ENCODE measurements around the gene RXFP4.

RXFP4 gene

DNA sequence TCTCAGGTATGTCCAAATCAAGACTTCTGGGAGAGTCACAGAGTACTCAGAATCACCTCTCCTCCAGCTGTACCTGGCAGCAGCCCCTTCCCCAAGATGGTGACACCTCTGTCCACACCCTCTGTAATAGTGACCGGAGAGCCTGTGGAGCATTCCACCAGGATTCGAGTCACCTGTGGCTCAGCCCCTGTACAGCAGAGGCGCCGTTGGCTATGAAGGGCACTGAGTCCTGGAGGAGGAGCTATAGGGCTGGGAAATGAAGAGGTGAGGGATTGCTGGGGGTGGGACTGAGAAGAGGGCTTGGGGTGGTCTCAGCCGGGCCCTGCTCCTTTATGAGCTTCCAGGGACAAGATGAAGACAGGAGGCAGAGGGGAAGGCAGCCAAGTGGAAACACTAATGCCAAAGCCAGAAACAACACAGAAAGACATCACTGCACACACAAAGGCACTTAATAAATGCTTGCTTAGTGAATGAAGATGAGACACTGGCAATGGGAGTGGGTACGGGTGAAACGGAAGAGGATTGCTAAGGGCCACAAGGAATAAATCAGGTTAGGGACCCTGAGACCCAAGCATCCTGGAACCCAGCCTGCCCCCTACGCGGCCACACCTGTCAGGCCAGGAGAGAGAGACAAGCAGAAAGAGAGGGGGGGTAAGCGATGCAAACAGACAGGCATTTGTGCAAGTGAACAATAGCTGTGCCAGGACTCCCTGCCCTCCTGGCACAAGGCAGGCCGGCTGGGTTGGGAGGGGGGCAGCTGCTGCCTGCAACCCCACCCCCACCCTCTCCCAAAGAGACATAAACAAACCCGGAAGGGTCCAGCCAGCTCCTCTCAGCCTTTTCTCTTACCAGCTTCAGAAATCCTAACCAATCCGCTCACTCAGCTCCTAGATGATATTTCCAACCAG lies 33.0 kb downstream of the RXFP4 start:
- Histone ChIP-seq H3K27me3 (replicated peaks in 2 of 5; ENCODE audit: control insufficient read depth in 4 of 5, insufficient read depth in 5 of 5, low read length in 4 of 5) (no peaks in the 10 kb centered on the region), H3K9me3 (ENCODE audit: control extremely low read depth in 1 of 5, control insufficient read depth in 4 of 5, insufficient read depth in 2 of 5, low read depth in 1 of 5, low read length in 4 of 5) (no peaks in the 10 kb centered on the region), H3K4me3 (ENCODE audit: control insufficient read depth in 1 of 7, extremely low read depth in 1 of 7, insufficient read depth in 4 of 7, low read depth in 2 of 7, low read length in 6 of 7) (peak overlapping the region; percentile 79 to 99 (median 92)), H3K27ac (ENCODE audit: insufficient read depth in 1 of 2, low read depth in 1 of 2, low read length in 2 of 2, poor library complexity in 1 of 2, severe bottlenecking in 2 of 2) (peak overlapping the region; percentile 87 to 95), H3K4me1 (ENCODE audit: control extremely low read depth in 1 of 4, control insufficient read depth in 4 of 4, insufficient read depth in 4 of 4, low read length in 3 of 4) (peaks cover 41 to 87% (median 84%) of the 10 kb centered on the region in 4 experiments), H3K36me3 (ENCODE audit: control insufficient read depth in 4 of 4, insufficient read depth in 4 of 4, low read length in 3 of 4) (peaks cover 0 to 33% (median 11%) of the 10 kb centered on the region in 4 experiments)
- ChIA-PET CTCF (interaction anchor here (1.0 to 12.5 kb wide), 8 partner anchors 8 to 37 kb away, joined by 3 to 208 read pairs (median 6); no protein-coding TSS in a partner anchor), POLR2A (interaction anchor here (0.7 to 4.9 kb wide), 3 partner anchors 6 to 13 kb away, joined by 3 to 60 read pairs (median 3); no protein-coding TSS in a partner anchor)
- WGBS (ENCODE audit: insufficient coverage) = 39% methylated on average over 10 of the region's 13 CpGs
- no peak for DNase-seq

DNA sequence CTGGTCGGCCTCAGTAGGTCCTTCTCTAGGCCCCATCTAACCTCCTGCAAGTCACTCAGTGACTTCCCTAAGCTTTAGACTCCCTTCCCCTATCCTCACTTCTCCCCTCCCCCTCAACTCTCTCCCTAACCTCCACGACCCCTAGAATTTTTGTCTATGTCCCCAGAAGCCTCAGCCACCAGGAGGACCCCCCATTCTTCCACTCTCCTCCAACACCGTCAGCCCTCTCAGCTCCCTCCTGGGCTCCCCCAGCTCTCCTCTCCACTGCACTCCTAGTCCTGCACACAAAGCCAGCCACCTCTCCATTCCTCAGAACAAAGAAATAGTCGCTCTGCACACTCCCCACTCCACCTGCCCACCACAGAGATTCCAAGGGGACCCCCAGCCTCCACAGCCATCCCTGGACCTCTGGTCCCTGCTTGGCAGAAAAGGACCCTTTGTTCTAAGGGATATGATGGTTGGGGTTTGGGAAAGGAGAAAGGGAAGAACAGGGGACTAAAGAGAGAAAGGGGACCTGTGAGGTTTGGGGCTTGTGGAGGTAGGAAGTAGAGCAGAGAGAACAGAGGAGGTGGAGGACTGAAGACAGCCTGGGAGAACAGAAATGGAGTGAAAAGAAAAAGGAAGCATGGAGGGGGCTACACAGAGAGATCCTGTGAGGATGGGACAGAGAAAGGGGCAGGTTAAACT lies 34.1 kb downstream of the RXFP4 start:
- CTCF ChIA-PET = interaction anchor here (0.9 to 12.5 kb wide), 10 partner anchors 9 to 38 kb away, joined by 3 to 208 read pairs (median 4); no protein-coding TSS in a partner anchor
- POLR2A ChIA-PET = interaction anchor here (0.7 to 4.9 kb wide), 5 partner anchors 8 to 41 kb away, joined by 3 to 60 read pairs (median 8); partner anchors contain the start of gene KHDC4
- 0% methylated on average over 4 of the region's 4 CpGs for WGBS (ENCODE audit: insufficient coverage)

DNA sequence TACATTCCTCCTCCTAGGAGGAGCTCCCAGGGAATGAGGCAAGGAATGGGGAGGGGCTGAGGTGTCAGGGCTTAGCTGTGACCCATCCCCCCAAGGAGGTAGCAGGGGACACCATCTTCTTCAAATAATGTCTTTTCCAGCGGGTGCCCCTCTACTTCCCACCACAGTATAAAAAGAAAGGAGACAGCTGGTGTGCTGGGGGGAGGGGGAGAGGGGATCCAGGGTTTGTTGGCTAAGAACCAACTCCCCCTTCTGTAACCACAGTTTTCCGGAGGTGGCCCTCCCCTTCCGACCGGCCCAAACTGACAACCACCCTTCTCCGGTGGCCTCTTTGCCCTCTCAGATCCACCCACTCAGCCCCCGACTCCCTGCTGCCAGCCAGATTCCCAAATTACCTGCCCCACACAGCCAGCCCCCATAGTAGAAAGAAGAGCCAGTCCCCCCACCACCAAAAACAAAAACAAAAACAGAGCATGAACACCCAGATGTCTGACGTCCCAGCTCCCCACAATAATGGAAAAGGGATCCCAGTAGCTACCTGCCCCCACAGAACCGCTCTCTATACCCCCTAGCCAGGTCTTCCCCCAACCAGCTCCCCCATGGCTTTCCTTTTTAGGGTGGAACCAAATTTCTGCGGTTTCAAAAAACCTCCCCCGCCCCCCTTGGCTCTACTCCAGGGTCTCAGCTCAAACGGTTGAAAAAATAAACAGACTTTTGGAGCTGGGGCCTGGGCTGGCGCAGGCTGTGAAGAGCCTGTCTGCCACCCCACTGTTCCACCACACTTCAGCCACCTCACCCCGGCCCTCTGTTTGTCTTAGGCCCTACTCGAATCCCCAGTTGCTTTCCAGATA lies 34.8 kb downstream of the RXFP4 start:
- DNase-seq = peak; percentile 86 to 96 (median 96)
- Histone ChIP-seq H3K4me1 (ENCODE audit: control extremely low read depth in 1 of 4, control insufficient read depth in 4 of 4, insufficient read depth in 4 of 4, low read length in 3 of 4) (peaks cover 46 to 87% (median 84%) of the 10 kb centered on the region in 4 experiments), H3K9me3 (ENCODE audit: control extremely low read depth in 1 of 5, control insufficient read depth in 4 of 5, insufficient read depth in 2 of 5, low read depth in 1 of 5, low read length in 4 of 5) (no peaks in the 10 kb centered on the region), H3K4me3 (ENCODE audit: control insufficient read depth in 1 of 7, extremely low read depth in 1 of 7, insufficient read depth in 4 of 7, low read depth in 2 of 7, low read length in 6 of 7) (peak overlapping the region; percentile 79 to 99 (median 92)), H3K27ac (ENCODE audit: insufficient read depth in 1 of 2, low read depth in 1 of 2, low read length in 2 of 2, poor library complexity in 1 of 2, severe bottlenecking in 2 of 2) (peak overlapping the region; percentile 87 to 95), H3K27me3 (replicated peaks in 2 of 5; ENCODE audit: control insufficient read depth in 4 of 5, insufficient read depth in 5 of 5, low read length in 4 of 5) (no peaks in the 10 kb centered on the region), H3K36me3 (ENCODE audit: control insufficient read depth in 4 of 4, insufficient read depth in 4 of 4, low read length in 3 of 4) (peaks cover 0 to 24% (median 5%) of the 10 kb centered on the region in 4 experiments)
- WGBS (ENCODE audit: insufficient coverage) = 0% methylated on average over 10 of the region's 14 CpGs
- CTCF ChIA-PET = interaction anchor here (0.6 to 12.5 kb wide), 12 partner anchors 8 to 512 kb away, joined by 3 to 208 read pairs (median 4); partner anchors contain the start of gene RXFP4
- POLR2A ChIA-PET = interaction anchor here (1.5 to 4.9 kb wide), 4 partner anchors 8 to 42 kb away, joined by 4 to 60 read pairs (median 8); partner anchors contain the start of gene KHDC4

More for the DNA sequence above, 34.1 kb downstream of the RXFP4 start:
- Histone ChIP-seq H3K27ac (ENCODE audit: insufficient read depth in 1 of 2, low read depth in 1 of 2, low read length in 2 of 2, poor library complexity in 1 of 2, severe bottlenecking in 2 of 2) (peak overlapping the region; percentile 87 to 95), H3K4me3 (ENCODE audit: control insufficient read depth in 1 of 7, extremely low read depth in 1 of 7, insufficient read depth in 4 of 7, low read depth in 2 of 7, low read length in 6 of 7) (peak overlapping the region; percentile 79 to 99 (median 92)), H3K9me3 (ENCODE audit: control extremely low read depth in 1 of 5, control insufficient read depth in 4 of 5, insufficient read depth in 2 of 5, low read depth in 1 of 5, low read length in 4 of 5) (no peaks in the 10 kb centered on the region), H3K4me1 (ENCODE audit: control extremely low read depth in 1 of 4, control insufficient read depth in 4 of 4, insufficient read depth in 4 of 4, low read length in 3 of 4) (peaks cover 40 to 87% (median 84%) of the 10 kb centered on the region in 4 experiments), H3K36me3 (ENCODE audit: control insufficient read depth in 4 of 4, insufficient read depth in 4 of 4, low read length in 3 of 4) (peaks cover 0 to 24% (median 5%) of the 10 kb centered on the region in 4 experiments), H3K27me3 (replicated peaks in 2 of 5; ENCODE audit: control insufficient read depth in 4 of 5, insufficient read depth in 5 of 5, low read length in 4 of 5) (no peaks in the 10 kb centered on the region)
- DNase-seq = no peak

DNA sequence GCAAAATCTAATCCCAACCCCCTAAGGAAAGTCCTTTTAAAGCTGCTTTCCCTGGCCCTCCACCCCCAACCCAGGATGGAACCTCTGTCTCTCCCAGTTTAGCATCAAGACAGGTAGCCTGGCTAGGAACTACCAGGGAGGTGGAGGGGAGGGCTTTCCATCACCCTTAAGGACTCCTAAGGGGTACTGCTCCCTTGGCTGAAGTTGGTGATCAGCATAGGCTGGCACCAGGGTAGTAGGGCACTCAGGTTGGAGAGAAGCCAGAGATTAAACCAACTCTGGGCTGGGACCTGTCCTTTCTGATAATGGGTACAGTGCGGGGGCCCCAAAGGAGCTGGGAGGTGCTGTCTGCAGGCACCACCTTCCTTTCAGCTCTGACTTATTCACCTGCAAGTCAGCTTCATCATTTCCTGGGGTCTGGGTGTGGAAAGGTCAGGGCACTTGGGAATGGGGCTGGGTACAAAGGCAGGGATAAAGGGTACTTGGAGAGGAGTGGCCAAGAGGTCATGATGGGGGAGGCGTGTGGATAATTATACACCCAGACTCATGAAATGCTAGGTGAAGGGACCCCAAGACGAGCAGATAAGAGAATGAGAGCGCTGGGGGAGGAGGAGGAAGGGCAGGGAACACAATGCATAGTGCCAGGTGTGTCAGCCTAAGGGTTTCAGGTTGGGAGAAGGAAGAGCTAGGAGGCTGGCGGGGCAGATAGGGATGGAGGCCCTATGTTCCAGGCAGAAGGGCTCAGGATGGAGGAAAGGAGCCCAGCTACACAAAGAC lies 35.7 kb downstream of the RXFP4 start:
- POLR2A ChIA-PET = interaction anchor here (0.9 to 4.9 kb wide), 6 partner anchors 9 to 43 kb away, joined by 3 to 60 read pairs (median 6); partner anchors contain the start of gene KHDC4

DNA sequence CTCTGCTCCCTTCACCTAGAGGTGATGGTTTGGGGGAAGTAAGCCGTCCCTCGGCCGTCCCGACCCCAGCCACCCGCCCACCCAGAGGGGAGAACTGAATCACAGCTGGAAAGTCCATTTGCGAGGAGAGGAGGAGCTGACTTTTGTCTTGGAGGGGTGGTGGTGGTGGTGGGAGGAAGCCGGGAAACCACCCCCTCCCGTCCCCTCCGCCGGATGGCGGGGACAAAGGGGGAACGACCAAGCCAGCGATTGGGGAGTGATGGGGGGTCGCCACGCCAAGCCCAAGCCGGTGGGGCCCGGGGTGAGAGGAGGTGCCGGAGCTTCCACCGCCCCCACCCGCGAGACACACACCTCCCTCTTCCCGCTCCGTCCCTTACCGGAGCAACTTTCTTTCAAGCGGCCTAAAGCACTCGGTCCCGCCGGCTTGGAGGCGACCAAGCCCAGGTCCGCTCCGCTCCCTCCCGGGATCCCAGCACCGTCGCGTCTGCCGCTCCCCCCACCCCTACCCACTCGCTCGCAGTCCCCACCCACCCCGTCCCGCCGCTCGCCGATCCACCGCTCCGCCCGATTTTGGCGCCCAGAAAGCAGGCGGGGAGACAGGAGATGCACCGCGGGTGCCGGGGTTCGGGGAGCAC lies 36.4 kb downstream of the RXFP4 start:
- Histone ChIP-seq H3K9me3 (ENCODE audit: control extremely low read depth in 1 of 5, control insufficient read depth in 4 of 5, insufficient read depth in 2 of 5, low read depth in 1 of 5, low read length in 4 of 5) (no peaks in the 10 kb centered on the region), H3K4me3 (ENCODE audit: control insufficient read depth in 1 of 7, extremely low read depth in 1 of 7, insufficient read depth in 4 of 7, low read depth in 2 of 7, low read length in 6 of 7) (peak overlapping the region; percentile 79 to 99 (median 92)), H3K27ac (ENCODE audit: insufficient read depth in 1 of 2, low read depth in 1 of 2, low read length in 2 of 2, poor library complexity in 1 of 2, severe bottlenecking in 2 of 2) (peak overlapping the region; percentile 87 to 95), H3K27me3 (replicated peaks in 2 of 5; ENCODE audit: control insufficient read depth in 4 of 5, insufficient read depth in 5 of 5, low read length in 4 of 5) (no peaks in the 10 kb centered on the region), H3K4me1 (ENCODE audit: control extremely low read depth in 1 of 4, control insufficient read depth in 4 of 4, insufficient read depth in 4 of 4, low read length in 3 of 4) (peaks cover 48 to 86% (median 83%) of the 10 kb centered on the region in 4 experiments), H3K36me3 (ENCODE audit: control insufficient read depth in 4 of 4, insufficient read depth in 4 of 4, low read length in 3 of 4) (peaks cover 0 to 14% (median 2%) of the 10 kb centered on the region in 4 experiments)
- 0% methylated on average over 14 of the region's 52 CpGs for WGBS (ENCODE audit: insufficient coverage)
- CTCF ChIA-PET = interaction anchor here (0.9 to 12.5 kb wide), 8 partner anchors 12 to 40 kb away, joined by 4 to 208 read pairs (median 10); partner anchors contain the start of gene RXFP4
- peak in 2 of 3 donors; percentile 26 to 27 for DNase-seq
- POLR2A ChIA-PET = interaction anchor here (0.6 to 4.9 kb wide), 6 partner anchors 10 to 215 kb away, joined by 3 to 60 read pairs (median 3); partner anchors contain the start of gene KHDC4

More for the DNA sequence above, 35.7 kb downstream of the RXFP4 start:
- DNase-seq = peak in 1 of 3 donors; percentile 31
- WGBS (ENCODE audit: insufficient coverage) = 0% methylated on average over 4 of the region's 5 CpGs
- H3K27ac ChIP-seq (ENCODE audit: insufficient read depth in 1 of 2, low read depth in 1 of 2, low read length in 2 of 2, poor library complexity in 1 of 2, severe bottlenecking in 2 of 2) = peak overlapping the region; percentile 87 to 95
- peaks cover 51 to 87% (median 84%) of the 10 kb centered on the region in 4 experiments for H3K4me1 ChIP-seq (ENCODE audit: control extremely low read depth in 1 of 4, control insufficient read depth in 4 of 4, insufficient read depth in 4 of 4, low read length in 3 of 4)
- CTCF ChIA-PET = interaction anchor here (0.6 to 12.5 kb wide), 12 partner anchors 12 to 511 kb away, joined by 3 to 208 read pairs (median 6); partner anchors contain the start of gene RXFP4
- H3K36me3 ChIP-seq (ENCODE audit: control insufficient read depth in 4 of 4, insufficient read depth in 4 of 4, low read length in 3 of 4) = peaks cover 0 to 21% (median 4%) of the 10 kb centered on the region in 4 experiments
- no peaks in the 10 kb centered on the region for H3K9me3 ChIP-seq (ENCODE audit: control extremely low read depth in 1 of 5, control insufficient read depth in 4 of 5, insufficient read depth in 2 of 5, low read depth in 1 of 5, low read length in 4 of 5)
- no peaks in the 10 kb centered on the region for H3K27me3 ChIP-seq (replicated peaks in 2 of 5; ENCODE audit: control insufficient read depth in 4 of 5, insufficient read depth in 5 of 5, low read length in 4 of 5)
- H3K4me3 ChIP-seq (ENCODE audit: control insufficient read depth in 1 of 7, extremely low read depth in 1 of 7, insufficient read depth in 4 of 7, low read depth in 2 of 7, low read length in 6 of 7) = peak overlapping the region; percentile 79 to 99 (median 92)

Measured in common myeloid progenitor, CD34-positive (primary cell).